K562 (cell line): Measurements from ENCODE around the gene TAX1BP1. TPM values are rescaled to one million over a fixed set of nuclear protein-coding genes. Genes with fewer than 3 reads are reported as not detected.
"Not testable (repeated sequence)": the region's sequence is repeated elsewhere in the genome, so short reads cannot be mapped to it uniquely, and the experiment has no call there.

ENCODE experiments used
- CEBPB ChIP-seq: fragments of 450-650 bp; IDR thresholded peaks from 2 replicates; pipeline ENCODE4 v1.6.1; 2016; ENCODE audit warnings: missing genetic modification characterization, missing compliant biosample characterization
- CUX1 ChIP-seq: fragments of 200-800 bp; sonication (Bioruptor generic); IDR thresholded peaks from 2 replicates; pipeline ENCODE4 v1.6.1; 2016; ENCODE audit warnings: missing genetic modification characterization, missing compliant biosample characterization
- CXXC5 ChIP-seq: fragments of 250-450 bp; sonication (Bioruptor Pico); IDR thresholded peaks from 2 replicates; pipeline ENCODE4 v1.8.0; 2022; ENCODE audit warnings: inconsistent platforms, mild to moderate bottlenecking, moderate library complexity
- ILK ChIP-seq: fragments of 450-650 bp; IDR thresholded peaks from 2 replicates; pipeline ENCODE4 v1.6.1; 2016; ENCODE audit warnings: missing genetic modification characterization, low read depth, mild to moderate bottlenecking, missing compliant biosample characterization, moderate library complexity, borderline replicate concordance
- MYC ChIP-seq, 2 experiments: fragments of 250-450 bp in 1 of 2; sonication (Bioruptor Pico) in 1 of 2; IDR thresholded peaks; 2 replicates each; pipeline versions ENCODE4 v1.5.1 to v1.6.1; 2012 to 2021; ENCODE audit warnings: low read depth in 2 of 2, borderline replicate concordance in 1 of 2, improper control_type of control experiment in 1 of 2, low read length in 1 of 2, mild to moderate bottlenecking in 1 of 2, moderate library complexity in 1 of 2
- SMAD4 ChIP-seq: fragments of 250-450 bp; sonication (Bioruptor Pico); conservative IDR thresholded peaks from 2 replicates; pipeline ENCODE4 v1.8.0; 2021; ENCODE audit warnings: inconsistent platforms, mild to moderate bottlenecking, moderate library complexity
- ZNF583 ChIP-seq: fragments of 250-450 bp; sonication (Bioruptor Pico); IDR thresholded peaks from 2 replicates; pipeline ENCODE4 v1.4.0; 2020
- polyA plus RNA-seq, 8 experiments: library from polyadenylated mRNA; depleted of rRNA in 4 of 8; stranded (reverse) in 5 of 8; unstranded in 3 of 8; fragments of >200 nt; fragmentation: Nextera tagmentation in 2 of 8; fragmentation: Illumina TruSeq in 1 of 8; extraction: Ambion mirVana in 2 of 8; extraction: Trizol in 1 of 8; gene quantifications; 2 replicates each; pipeline versions ENCODE4 v1.2.1 to v1.2.3, GENCODE V29; 2011 to 2014; ENCODE audit warnings: inconsistent platforms in 1 of 8, missing spikeins in 1 of 8
- total RNA-seq, 7 experiments: library from RNA; depleted of rRNA in 6 of 7; stranded (reverse); fragments of >200 nt in 6 of 7; fragmentation: Illumina TruSeq in 2 of 7; extraction: Trizol in 2 of 7; gene quantifications; 2 replicates each; pipeline versions ENCODE4 v1.2.1 to v1.2.3, GENCODE V29; 2011 to 2021; ENCODE audit warnings: low replicate concordance in 1 of 7

Gene TAX1BP1
- total and polyA plus RNA-seq, 9 of the 15 experiments (the other 6 are each of a cell fraction or from before 2014, with no cell fraction given) = 49.0 to 119 (median 75.9) TPM

- TF ChIP-seq CUX1 (CRISPR knock-in tag) = 0 out of 2 replicates have a peak, but pooled peaks have one; percentile 69
- TF ChIP-seq ZNF583 = 0 out of 2 replicates have a peak, but pooled peaks have one; percentile 26
- peak; percentile 28; the same call in 1 of the 2 replicates for TF ChIP-seq CXXC5 (CRISPR knock-in tag)
- peak; percentile 57; the same call in 1 of the 2 replicates for TF ChIP-seq SMAD4 (CRISPR knock-in tag)
- TF ChIP-seq CEBPB (tag) = peak; percentile 95
- TF ChIP-seq ILK (tag) = 0 out of 2 replicates have a peak, but pooled peaks have one; percentile 20
- TF ChIP-seq MYC (IDR thresholded peaks at IDR 0.05; ENCODE audit: low read depth, low read length) = peak; percentile 24; the same call in 1 of the 2 replicates
- TF ChIP-seq MYC (CRISPR knock-in tag; IDR thresholded peaks at IDR 0.05; ENCODE audit: borderline replicate concordance, low read depth) = not testable (repeated sequence)
- TF ChIP-seq, all 486 proteins: peak for 25; not testable (repeated sequence) for 461
Measured at GRCh38 chr7:27742091-27742710, 2.2 kb downstream of the TAX1BP1 start (continued).
